Upper lobe of left lung (tissue), 6 donors: ENCODE measurements around the gene DLGAP1. TPM values are rescaled to one million over a fixed set of nuclear protein-coding genes. Genes with fewer than 3 reads are reported as not detected.
A peak's percentile ranks its signal among the peaks of the same experiment; 100 is the strongest.

Experiments
- ATAC-seq, 2 donors: fragments of 200-7000 bp; cut with Tn5 transposase; one replicate each; pipeline ENCODE4 v1.9.1; 2022; ENCODE audit warnings: mild to moderate bottlenecking in 2 of 2, moderate library complexity in 2 of 2; ENCODE audit not compliant: low FRiP score in 2 of 2
- DNase-seq, 2 donors: peaks; one replicate each; pipeline ENCODE4 v3.0.0-alpha.2; 2019 to 2020
- H3K27ac ChIP-seq, 4 donors: fragments of 200-600 bp; sonication (generic); one replicate each; pipeline ENCODE4 v1.5.1; 2016 to 2019
- H3K27me3 ChIP-seq, 4 donors: fragments of 200-600 bp; sonication (generic); one replicate each; pipeline ENCODE4 v1.5.1; 2017 to 2019
- H3K36me3 ChIP-seq, 4 donors: fragments of 200-600 bp; sonication (generic); one replicate each; pipeline ENCODE4 v1.5.1; 2016 to 2019
- H3K4me1 ChIP-seq, 4 donors: fragments of 200-600 bp; sonication (generic); one replicate each; pipeline ENCODE4 v1.5.1; 2018 to 2019
- H3K4me3 ChIP-seq, 4 donors: fragments of 200-600 bp; sonication (generic); one replicate each; pipeline ENCODE4 v1.5.1; 2017 to 2019; ENCODE audit warnings: mild to moderate bottlenecking in 2 of 4, moderate library complexity in 1 of 4
- H3K9me3 ChIP-seq, 4 donors: fragments of 200-600 bp; sonication (generic); one replicate each; pipeline ENCODE4 v1.5.1; 2018 to 2019
- CTCF ChIP-seq, 6 experiments: fragments of 450-650 bp in 4 of 6; fragments of 200-600 bp in 2 of 6; sonication (generic) in 2 of 6; IDR thresholded peaks; one replicate each; pipeline ENCODE4 v1.5.1; 2016 to 2019; ENCODE audit warnings: antibody characterized with exemption in 6 of 6
- EP300 ChIP-seq, 4 donors: sonication (generic); formaldehyde crosslinking; IDR thresholded peaks; one replicate each; pipeline ENCODE4 v1.5.1; 2017; ENCODE audit warnings: antibody characterized with exemption in 4 of 4, control low read depth in 2 of 4
- POLR2A ChIP-seq, 4 donors: fragments of 450-650 bp; IDR thresholded peaks; one replicate each; pipeline ENCODE4 v1.5.1; 2016 to 2017; ENCODE audit warnings: antibody characterized with exemption in 4 of 4, mild to moderate bottlenecking in 2 of 4
- POLR2AphosphoS5 ChIP-seq, 2 donors: sonication (generic); formaldehyde crosslinking; IDR thresholded peaks; one replicate each; pipeline ENCODE4 v1.5.1; 2017; ENCODE audit warnings: antibody characterized with exemption in 2 of 2
- WGBS, 2 donors: methylation state at CpG; one replicate each; pipeline ENCODE4 v1.1.5; 2017 to 2018; 5-methylcytosine and 5-hydroxymethylcytosine counted together
- total RNA-seq, 6 donors: library from RNA; depleted of rRNA in 4 of 6; stranded (reverse); fragments of >200 nt in 4 of 6; gene quantifications; one replicate each; pipeline versions ENCODE4 v1.1.0 to v1.2.1, GENCODE V29; 2016 to 2021
- donor health status: DM: no; HTN: no; CAD: no; lungs with moderate emphysema.
- donor health status: DM: no; HTN: yes; CAD: no; lungs with severe emphysema.

The DLGAP1 gene
- total RNA-seq, 6 donors from 2014 or later, result 2.1 to 4.6 (median 3.6) TPM

- Histone ChIP-seq H3K36me3 (no peaks in the 10 kb centered on the region), H3K9me3 (no peaks in the 10 kb centered on the region), H3K4me1 (no peaks in the 10 kb centered on the region), H3K27me3 (no peaks in the 10 kb centered on the region), H3K27ac (no peak overlapping the region), H3K4me3 (no peak overlapping the region)
- DNase-seq (no peak), ATAC-seq (no peak)
- WGBS, 2 donors, result 51 to 61% methylated on average over 6 of the region's 6 CpGs
- TF ChIP-seq CTCF (IDR thresholded peaks at IDR 0.05) (no peak), EP300 (IDR thresholded peaks at IDR 0.05) (no peak), POLR2AphosphoS5 (IDR thresholded peaks at IDR 0.05) (no peak), POLR2A (IDR thresholded peaks at IDR 0.05) (no peak)
Observed at GRCh38 chr18:3966642-3967358, 488.3 kb downstream of the DLGAP1 start.

GRCh38 chr18:3966246-3966641 is 488.9 kb downstream of the DLGAP1 start:
- Histone ChIP-seq H3K27me3 (no peaks in the 10 kb centered on the region), H3K9me3 (no peaks in the 10 kb centered on the region), H3K27ac (no peak overlapping the region), H3K4me3 (no peak overlapping the region), H3K36me3 (no peaks in the 10 kb centered on the region), H3K4me1 (no peaks in the 10 kb centered on the region)
- ATAC-seq (no peak), DNase-seq (no peak)
- TF ChIP-seq CTCF (IDR thresholded peaks at IDR 0.05), result no peak
- TF ChIP-seq POLR2A (IDR thresholded peaks at IDR 0.05), result no peak
- TF ChIP-seq POLR2AphosphoS5 (IDR thresholded peaks at IDR 0.05), result no peak
- no peak for TF ChIP-seq EP300 (IDR thresholded peaks at IDR 0.05)
- WGBS, 2 donors, result 68 to 82% methylated on average over 2 of the region's 2 CpGs

- no peaks in the 10 kb centered on the region for H3K4me1 ChIP-seq
- no peak overlapping the region for H3K27ac ChIP-seq
- H3K27me3 ChIP-seq, result no peaks in the 10 kb centered on the region
- DNase-seq (peak in 1 of 2 donors; percentile 38), ATAC-seq (peak in 1 of 2 donors; percentile 58)
- 86 to 88% methylated on average over 7 of the region's 7 CpGs for WGBS, 2 donors
- H3K36me3 ChIP-seq, result no peaks in the 10 kb centered on the region
- TF ChIP-seq POLR2A (IDR thresholded peaks at IDR 0.05), result no peak
- TF ChIP-seq CTCF (IDR thresholded peaks at IDR 0.05), result no peak
- no peak for TF ChIP-seq EP300 (IDR thresholded peaks at IDR 0.05)
- TF ChIP-seq POLR2AphosphoS5 (IDR thresholded peaks at IDR 0.05), result no peak
- H3K4me3 ChIP-seq, result no peak overlapping the region
- H3K9me3 ChIP-seq, result no peaks in the 10 kb centered on the region
Observed at GRCh38 chr18:3960977-3961376, 494.1 kb downstream of the DLGAP1 start.

- no peaks in the 10 kb centered on the region for H3K9me3 ChIP-seq
- H3K4me3 ChIP-seq, result no peak overlapping the region
- H3K27me3 ChIP-seq, result no peaks in the 10 kb centered on the region
- no peaks in the 10 kb centered on the region for H3K36me3 ChIP-seq
- ATAC-seq, result no peak
- no peak for DNase-seq
- H3K27ac ChIP-seq, result no peak overlapping the region
- TF ChIP-seq CTCF (IDR thresholded peaks at IDR 0.05), result no peak
- TF ChIP-seq POLR2A (IDR thresholded peaks at IDR 0.05), result no peak
- no peak for TF ChIP-seq POLR2AphosphoS5 (IDR thresholded peaks at IDR 0.05)
- no peak for TF ChIP-seq EP300 (IDR thresholded peaks at IDR 0.05)
- no peaks in the 10 kb centered on the region for H3K4me1 ChIP-seq
- 80% methylated on average over 4 of the region's 4 CpGs for WGBS, 2 donors
Observed at GRCh38 chr18:3960142-3960541, 495.0 kb downstream of the DLGAP1 start.

DNA sequence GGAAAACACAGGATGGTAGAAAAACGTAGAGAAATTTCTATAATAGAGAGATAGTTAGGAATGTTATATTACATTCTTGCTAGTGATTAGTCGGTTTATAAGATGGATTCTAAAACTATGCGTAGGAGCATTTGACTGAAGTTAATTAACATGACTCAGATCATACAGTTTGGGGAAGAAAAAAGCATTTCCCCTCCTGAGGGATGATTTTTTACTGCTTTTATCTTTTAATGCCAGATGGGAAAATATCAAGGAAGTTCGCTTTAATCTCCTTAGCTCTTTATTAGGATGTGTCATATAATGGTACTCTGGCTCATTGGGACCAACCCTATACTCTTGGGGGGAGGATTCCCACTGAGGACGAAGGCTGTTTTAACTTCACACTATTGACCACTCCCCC is 503.1 kb downstream of the DLGAP1 start:
- ATAC-seq (no peak), DNase-seq (no peak)
- no peaks in the 10 kb centered on the region for H3K9me3 ChIP-seq
- TF ChIP-seq POLR2A (IDR thresholded peaks at IDR 0.05) (no peak), EP300 (IDR thresholded peaks at IDR 0.05) (no peak), POLR2AphosphoS5 (IDR thresholded peaks at IDR 0.05) (no peak), CTCF (IDR thresholded peaks at IDR 0.05) (no peak)
- no peak overlapping the region for H3K4me3 ChIP-seq
- H3K4me1 ChIP-seq, result no peaks in the 10 kb centered on the region
- no peaks in the 10 kb centered on the region for H3K36me3 ChIP-seq
- no peaks in the 10 kb centered on the region for H3K27me3 ChIP-seq
- no peak overlapping the region for H3K27ac ChIP-seq
- 87 to 93% methylated on average over 5 of the region's 5 CpGs for WGBS, 2 donors
